Measurements from ENCODE around the gene ARHGEF3. TPM values are rescaled to one million over a fixed set of nuclear protein-coding genes. Genes with fewer than 3 reads are reported as not detected.

The ARHGEF3 gene
- total RNA-seq, 1 donor from 2014 or later, result 17.4 TPM

DNA sequence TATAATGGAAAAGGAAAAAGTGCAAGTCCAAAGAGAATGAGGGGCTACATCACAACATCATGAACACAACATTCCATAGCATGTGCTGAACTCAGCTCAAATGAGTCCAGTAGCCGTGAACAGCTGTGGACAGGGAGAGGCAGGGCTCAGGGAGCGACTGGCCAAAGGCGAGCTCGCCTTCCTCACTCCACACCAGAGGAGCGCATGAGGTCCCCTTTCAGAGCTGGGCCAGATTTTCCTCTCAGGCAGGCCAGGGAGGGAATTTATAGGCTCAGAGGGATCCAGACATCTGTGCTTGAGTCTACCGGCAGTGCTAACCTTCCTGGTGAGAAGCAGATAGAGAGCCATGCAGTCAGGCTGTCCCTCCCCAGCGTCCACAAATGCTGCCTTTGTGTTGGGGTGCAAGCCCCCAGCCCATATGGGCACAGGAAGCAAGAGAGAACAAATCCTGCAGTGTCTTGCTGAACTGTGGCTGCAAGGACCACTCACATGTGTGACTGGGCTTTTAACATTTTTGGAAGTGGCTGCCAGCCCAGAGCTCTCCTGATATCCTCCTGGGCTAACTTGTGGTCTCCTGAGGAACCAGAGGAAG, 32.5 kb downstream of the ARHGEF3 start:
- Histone ChIP-seq H3K4me1 (peaks cover 8% of the 10 kb centered on the region), H3K27me3 (no peaks in the 10 kb centered on the region), H3K9me3 (no peaks in the 10 kb centered on the region), H3K27ac (no peak overlapping the region), H3K4me3 (no peak overlapping the region), H3K36me3 (peaks cover 0 to 10% of the 10 kb centered on the region in 2 donors)
- DNase-seq (ENCODE audit: extremely low spot score in 2 of 2), result no peak
- intact Hi-C loops (cut with DNase I), result no loop called here
- TF ChIP-seq POLR2A (IDR thresholded peaks at IDR 0.05), result no peak
- no peak for TF ChIP-seq POLR2AphosphoS5 (IDR thresholded peaks at IDR 0.05; ENCODE audit: insufficient read depth in 1 of 2, low read depth in 1 of 2)
- TF ChIP-seq, protein P1, sequence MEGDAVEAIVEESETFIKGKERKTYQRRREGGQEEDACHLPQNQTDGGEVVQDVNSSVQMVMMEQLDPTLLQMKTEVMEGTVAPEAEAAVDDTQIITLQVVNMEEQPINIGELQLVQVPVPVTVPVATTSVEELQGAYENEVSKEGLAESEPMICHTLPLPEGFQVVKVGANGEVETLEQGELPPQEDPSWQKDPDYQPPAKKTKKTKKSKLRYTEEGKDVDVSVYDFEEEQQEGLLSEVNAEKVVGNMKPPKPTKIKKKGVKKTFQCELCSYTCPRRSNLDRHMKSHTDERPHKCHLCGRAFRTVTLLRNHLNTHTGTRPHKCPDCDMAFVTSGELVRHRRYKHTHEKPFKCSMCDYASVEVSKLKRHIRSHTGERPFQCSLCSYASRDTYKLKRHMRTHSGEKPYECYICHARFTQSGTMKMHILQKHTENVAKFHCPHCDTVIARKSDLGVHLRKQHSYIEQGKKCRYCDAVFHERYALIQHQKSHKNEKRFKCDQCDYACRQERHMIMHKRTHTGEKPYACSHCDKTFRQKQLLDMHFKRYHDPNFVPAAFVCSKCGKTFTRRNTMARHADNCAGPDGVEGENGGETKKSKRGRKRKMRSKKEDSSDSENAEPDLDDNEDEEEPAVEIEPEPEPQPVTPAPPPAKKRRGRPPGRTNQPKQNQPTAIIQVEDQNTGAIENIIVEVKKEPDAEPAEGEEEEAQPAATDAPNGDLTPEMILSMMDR (IDR thresholded peaks at IDR 0.05), result no peak

DNA sequence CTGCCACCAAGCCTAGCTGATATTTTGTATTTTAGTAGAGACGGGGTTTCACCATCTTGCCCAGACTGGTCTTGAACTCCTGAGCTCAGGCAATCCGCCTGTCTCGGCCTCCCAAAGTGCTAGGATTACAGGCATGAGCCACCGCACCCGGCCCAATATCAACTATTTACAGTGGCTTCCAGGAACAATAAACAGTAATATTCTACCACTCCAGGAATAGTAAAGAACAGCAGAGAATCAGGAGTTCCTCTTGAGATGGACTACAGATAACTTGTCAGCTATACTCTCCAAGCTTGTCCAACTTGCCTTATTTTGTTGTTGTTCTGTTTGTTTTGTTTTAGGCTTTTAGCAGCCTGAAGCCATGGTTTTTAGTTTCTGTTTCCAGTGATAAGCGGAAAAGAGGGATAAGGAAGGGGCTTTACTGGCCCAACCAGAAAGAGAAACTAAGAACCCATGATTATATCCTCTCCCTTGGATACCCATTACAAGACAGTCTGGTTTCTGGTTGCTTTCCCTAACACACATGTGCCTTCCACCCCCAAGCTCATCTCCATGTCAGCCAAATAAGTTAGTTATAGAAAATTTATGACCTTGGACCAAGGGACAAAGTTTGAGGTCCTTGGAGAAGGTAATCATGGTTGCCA, 36.7 kb downstream of the ARHGEF3 start:
- intact Hi-C loops (cut with DNase I), result no loop called here
- Histone ChIP-seq H3K36me3 (no peaks in the 10 kb centered on the region), H3K9me3 (no peaks in the 10 kb centered on the region), H3K4me1 (peaks cover 8% of the 10 kb centered on the region), H3K27me3 (no peaks in the 10 kb centered on the region), H3K27ac (no peak overlapping the region), H3K4me3 (no peak overlapping the region)
- DNase-seq (ENCODE audit: extremely low spot score in 2 of 2), result peak in 1 of 2 donors; percentile 27
- TF ChIP-seq, protein P1 (IDR thresholded peaks at IDR 0.05), result no peak
- no peak for TF ChIP-seq POLR2A (IDR thresholded peaks at IDR 0.05)
- no peak for TF ChIP-seq POLR2AphosphoS5 (IDR thresholded peaks at IDR 0.05; ENCODE audit: insufficient read depth in 1 of 2, low read depth in 1 of 2)

DNA sequence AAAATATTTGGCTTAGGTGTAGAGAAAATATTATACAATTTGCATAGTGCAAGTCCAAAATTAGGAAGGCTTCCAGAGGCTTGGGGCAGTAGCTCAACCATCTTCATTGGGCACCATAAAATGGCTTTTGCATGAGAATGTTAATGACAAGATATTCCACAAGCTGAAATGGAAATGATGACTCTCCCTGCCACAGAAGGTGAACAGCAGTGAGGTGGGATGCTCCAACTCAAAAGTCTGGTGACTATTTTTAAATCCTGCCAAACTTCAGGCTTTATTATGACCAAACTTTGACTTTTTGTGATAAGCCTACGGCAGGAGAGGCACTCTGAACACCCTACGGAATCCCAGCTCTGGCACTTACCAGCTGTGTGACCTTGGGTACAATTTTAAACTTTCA, 37.6 kb downstream of the ARHGEF3 start:
- H3K9me3 ChIP-seq, result no peaks in the 10 kb centered on the region
- peak in 1 of 2 donors; percentile 32 for DNase-seq (ENCODE audit: extremely low spot score in 2 of 2)
- H3K27me3 ChIP-seq, result no peaks in the 10 kb centered on the region
- intact Hi-C loops (cut with DNase I), result no loop called here
- TF ChIP-seq, protein P1 (IDR thresholded peaks at IDR 0.05), result no peak
- TF ChIP-seq POLR2AphosphoS5 (IDR thresholded peaks at IDR 0.05; ENCODE audit: insufficient read depth in 1 of 2, low read depth in 1 of 2) (no peak), POLR2A (IDR thresholded peaks at IDR 0.05) (no peak)
- no peaks in the 10 kb centered on the region for H3K36me3 ChIP-seq
- H3K27ac ChIP-seq, result no peak overlapping the region
- H3K4me3 ChIP-seq, result no peak overlapping the region
- H3K4me1 ChIP-seq, result peaks cover 12% of the 10 kb centered on the region

DNA sequence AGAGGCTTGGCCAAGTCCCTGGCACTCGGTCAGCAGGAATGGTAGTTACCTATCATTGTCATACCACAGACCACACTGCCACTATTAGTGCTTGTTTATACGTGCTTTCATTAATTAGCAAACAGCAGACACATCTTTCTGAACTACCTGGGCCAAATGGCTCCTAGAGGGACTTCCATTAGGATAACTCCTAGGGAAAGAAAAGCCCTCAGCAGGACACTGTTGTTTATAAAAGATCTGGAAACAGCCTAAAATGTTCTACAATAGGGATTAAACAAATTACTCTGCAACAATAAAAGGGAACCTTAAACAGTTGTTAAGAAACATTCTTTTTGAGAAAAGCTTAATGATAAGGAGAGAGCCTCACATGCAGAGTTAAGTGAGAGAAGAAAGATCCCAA, 38.5 kb downstream of the ARHGEF3 start:
- no peak for DNase-seq (ENCODE audit: extremely low spot score in 2 of 2)
- H3K4me3 ChIP-seq, result no peak overlapping the region
- intact Hi-C loops (cut with DNase I), result no loop called here
- no peaks in the 10 kb centered on the region for H3K36me3 ChIP-seq
- TF ChIP-seq, protein P1 (IDR thresholded peaks at IDR 0.05), result no peak
- TF ChIP-seq POLR2AphosphoS5 (IDR thresholded peaks at IDR 0.05; ENCODE audit: insufficient read depth in 1 of 2, low read depth in 1 of 2), result no peak
- no peak for TF ChIP-seq POLR2A (IDR thresholded peaks at IDR 0.05)
- H3K4me1 ChIP-seq, result peaks cover 17% of the 10 kb centered on the region
- no peaks in the 10 kb centered on the region for H3K9me3 ChIP-seq
- H3K27ac ChIP-seq, result no peak overlapping the region
- no peaks in the 10 kb centered on the region for H3K27me3 ChIP-seq

DNA sequence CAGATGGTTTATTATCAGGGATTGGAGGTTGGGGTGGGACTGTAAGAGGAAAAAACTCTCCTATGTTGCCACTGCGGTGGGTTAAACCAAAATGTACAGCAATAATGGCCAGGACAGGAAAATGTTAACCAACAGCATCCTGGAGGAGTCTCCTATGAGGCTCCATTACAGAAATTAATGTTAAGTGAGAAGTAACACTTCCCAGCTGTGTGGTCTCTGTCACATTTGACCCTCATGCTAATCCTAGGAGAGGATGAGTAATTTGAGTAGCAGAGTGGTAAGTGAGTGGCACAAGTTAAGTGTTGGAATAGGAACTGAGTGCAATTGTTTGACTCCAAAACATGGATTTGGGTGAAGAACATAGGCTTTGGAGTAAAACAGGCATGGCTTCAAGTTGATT, 39.0 kb downstream of the ARHGEF3 start:
- H3K4me1 ChIP-seq, result peaks cover 20% of the 10 kb centered on the region
- TF ChIP-seq, protein P1 (IDR thresholded peaks at IDR 0.05), result no peak
- TF ChIP-seq POLR2AphosphoS5 (IDR thresholded peaks at IDR 0.05; ENCODE audit: insufficient read depth in 1 of 2, low read depth in 1 of 2), result no peak
- no peak for TF ChIP-seq POLR2A (IDR thresholded peaks at IDR 0.05)
- no peak overlapping the region for H3K4me3 ChIP-seq
- DNase-seq (ENCODE audit: extremely low spot score in 2 of 2), result peak in 1 of 2 donors; percentile 42
- no peaks in the 10 kb centered on the region for H3K9me3 ChIP-seq
- no peaks in the 10 kb centered on the region for H3K27me3 ChIP-seq
- H3K27ac ChIP-seq, result no peak overlapping the region
- intact Hi-C loops (cut with DNase I), result no loop called here
- no peaks in the 10 kb centered on the region for H3K36me3 ChIP-seq
